Stomach (tissue), 9 donors: ENCODE results near the gene BTG1. TPM values are rescaled to one million over a fixed set of nuclear protein-coding genes. Genes with fewer than 3 reads are reported as not detected.

ENCODE experiments used
- DNase-seq, 2 donors: peaks; one replicate each; pipeline versions ENCODE4 v3.0.0 to v3.0.0-alpha.2; 2013 to 2019
- H3K27ac ChIP-seq, 5 donors: fragments of 200-600 bp in 4 of 5; sonication (generic) in 4 of 5; one replicate each; pipeline ENCODE4 v1.5.1; 2013 to 2019; ENCODE audit warnings: mild to moderate bottlenecking in 1 of 5, moderate library complexity in 1 of 5
- H3K27me3 ChIP-seq, 3 donors: fragments of 200-600 bp; sonication (generic); one replicate each; pipeline ENCODE4 v1.5.1; 2017 to 2019; ENCODE audit warnings: mixed run types in 1 of 3
- H3K36me3 ChIP-seq, 4 donors: fragments of 200-600 bp; sonication (generic); 1 replicate in 3 of 4; 2 replicates in 1 of 4; pipeline ENCODE4 v1.5.1; 2016 to 2019
- H3K4me1 ChIP-seq, 4 donors: fragments of 200-600 bp; sonication (generic); one replicate each; pipeline ENCODE4 v1.5.1; 2016 to 2019
- H3K4me3 ChIP-seq, 4 donors: fragments of 200-600 bp; sonication (generic) in 3 of 4; one replicate each; pipeline ENCODE4 v1.5.1; 2016 to 2019; ENCODE audit warnings: mild to moderate bottlenecking in 1 of 4
- H3K9me3 ChIP-seq, 4 donors: fragments of 200-600 bp; sonication (generic); one replicate each; pipeline ENCODE4 v1.5.1; 2016 to 2019
- CTCF ChIP-seq, 7 experiments: fragments of 450-650 bp in 4 of 7; fragments of 200-600 bp in 3 of 7; sonication (generic) in 3 of 7; IDR thresholded peaks; one replicate each; pipeline ENCODE4 v1.5.1; 2016 to 2019; ENCODE audit warnings: antibody characterized with exemption in 7 of 7, control low read depth in 2 of 7, mild to moderate bottlenecking in 1 of 7
- EP300 ChIP-seq: sonication (generic); formaldehyde crosslinking; IDR thresholded peaks from one replicate; pipeline ENCODE4 v1.6.1; 2017; ENCODE audit warnings: antibody characterized with exemption
- POLR2A ChIP-seq, 4 donors: fragments of 450-650 bp; IDR thresholded peaks; one replicate each; pipeline ENCODE4 v1.6.1; 2016; ENCODE audit warnings: antibody characterized with exemption in 4 of 4, control low read depth in 2 of 4, mild to moderate bottlenecking in 1 of 4, moderate library complexity in 1 of 4
- POLR2AphosphoS5 ChIP-seq, 3 donors: sonication (generic); formaldehyde crosslinking; IDR thresholded peaks; one replicate each; pipeline ENCODE4 v1.6.1; 2016; ENCODE audit warnings: antibody characterized with exemption in 3 of 3
- WGBS, 5 donors: extraction: QIAGEN DNeasy Blood & Tissue Kit in 3 of 5; methylation state at CpG; one replicate each; pipeline versions ENCODE4 v1.1.5 to v1.1.7; 2013 to 2018; 5-methylcytosine and 5-hydroxymethylcytosine counted together
- intact Hi-C: fragments of 100-400 bp; cut with DNase I; formaldehyde crosslinking; loops from one replicate; pipeline ENCODE4 v1.15.1; 2023; ENCODE audit warnings: low total_unique reads
- polyA plus RNA-seq, 3 donors: library from polyadenylated mRNA; stranded (reverse); fragments of 200-250 nt; gene quantifications; one replicate each; pipeline ENCODE4 v1.2.3, GENCODE V29; 2013
- total RNA-seq, 5 donors: library from RNA; depleted of rRNA; stranded (reverse); fragments of >200 nt; gene quantifications; one replicate each; pipeline versions ENCODE4 v1.1.0 to v1.2.3, GENCODE V29; 2014 to 2016
- donor health status: healthy with polysubstance abuse.
- donor health status: Bipolar disorder and iron deficiency.
- donor health status: healthy.

BTG1 gene
- total and polyA plus RNA-seq, 8 donors, result 20.5 to 108 (median 39.9) TPM

- H3K36me3 ChIP-seq, result peaks cover 0 to 4% (median 0%) of the 10 kb centered on the region in 4 donors
- peaks cover 27 to 74% (median 37%) of the 10 kb centered on the region in 4 donors for H3K4me1 ChIP-seq
- no peak overlapping the region for H3K4me3 ChIP-seq
- TF ChIP-seq POLR2AphosphoS5 (IDR thresholded peaks at IDR 0.05), result no peak
- no peak for TF ChIP-seq EP300
- TF ChIP-seq CTCF (IDR thresholded peaks at IDR 0.05), result no peak
- TF ChIP-seq POLR2A (IDR thresholded peaks at IDR 0.05), result no peak
- DNase-seq, result no peak
- no peaks in the 10 kb centered on the region for H3K27me3 ChIP-seq
- no peaks in the 10 kb centered on the region for H3K9me3 ChIP-seq
- no peak overlapping the region for H3K27ac ChIP-seq
- intact Hi-C loops, result no loop called here
- 93 to 98% (median 97%) methylated on average over 2 of the region's 2 CpGs for WGBS, 5 donors
Measured at GRCh38 chr12:92129609-92130008, 16.0 kb downstream of the BTG1 start.

GRCh38 chr12:92128612-92129011, 17.0 kb downstream of the BTG1 start:
- 53 to 73% (median 60%) methylated on average over 1 of the region's 1 CpG for WGBS, 5 donors
- H3K36me3 ChIP-seq, result peaks cover 0 to 4% (median 0%) of the 10 kb centered on the region in 4 donors
- no peaks in the 10 kb centered on the region for H3K27me3 ChIP-seq
- no peaks in the 10 kb centered on the region for H3K9me3 ChIP-seq
- intact Hi-C loops, result no loop called here
- peaks cover 17 to 74% (median 27%) of the 10 kb centered on the region in 4 donors for H3K4me1 ChIP-seq
- TF ChIP-seq POLR2AphosphoS5 (IDR thresholded peaks at IDR 0.05) (no peak), CTCF (IDR thresholded peaks at IDR 0.05) (no peak), POLR2A (IDR thresholded peaks at IDR 0.05) (no peak), EP300 (no peak)
- H3K27ac ChIP-seq, result no peak overlapping the region
- no peak for DNase-seq
- H3K4me3 ChIP-seq, result no peak overlapping the region

- Histone ChIP-seq H3K36me3 (peaks cover 0 to 4% (median 0%) of the 10 kb centered on the region in 4 donors), H3K9me3 (peaks cover 0 to 8% (median under 1%) of the 10 kb centered on the region in 4 donors), H3K4me3 (no peak overlapping the region), H3K4me1 (peaks cover 0 to 59% (median 6%) of the 10 kb centered on the region in 4 donors), H3K27me3 (no peaks in the 10 kb centered on the region), H3K27ac (peak overlapping the region in 4 of 5 donors; percentile 7 to 59 (median 26))
- intact Hi-C loops, result no loop called here
- DNase-seq, result no peak
- TF ChIP-seq EP300, result no peak
- TF ChIP-seq POLR2A (IDR thresholded peaks at IDR 0.05), result no peak
- TF ChIP-seq POLR2AphosphoS5 (IDR thresholded peaks at IDR 0.05), result no peak
- TF ChIP-seq CTCF (IDR thresholded peaks at IDR 0.05), result no peak
- 72 to 81% (median 76%) methylated on average over 6 of the region's 6 CpGs for WGBS, 5 donors
Measured at GRCh38 chr12:92124689-92125029, 21.0 kb downstream of the BTG1 start.

- DNase-seq, result no peak
- TF ChIP-seq POLR2AphosphoS5 (IDR thresholded peaks at IDR 0.05), result no peak
- TF ChIP-seq EP300, result no peak
- no peak for TF ChIP-seq CTCF (IDR thresholded peaks at IDR 0.05)
- peak overlapping the region in 3 of 5 donors; percentile 20 to 59 (median 33) for H3K27ac ChIP-seq
- peaks cover 0 to 8% (median 4%) of the 10 kb centered on the region in 4 donors for H3K9me3 ChIP-seq
- H3K4me3 ChIP-seq, result no peak overlapping the region
- intact Hi-C loops, result no loop called here
- H3K4me1 ChIP-seq, result peaks cover 0 to 56% (median 6%) of the 10 kb centered on the region in 4 donors
- no peaks in the 10 kb centered on the region for H3K36me3 ChIP-seq
- WGBS, 5 donors, result 67 to 84% (median 70%) methylated on average over 2 of the region's 2 CpGs
- H3K27me3 ChIP-seq, result no peaks in the 10 kb centered on the region
Measured at GRCh38 chr12:92123780-92124688, 21.6 kb downstream of the BTG1 start.
